ENCODE data around the gene SEC24C. TPM values are rescaled to one million over a fixed set of nuclear protein-coding genes. Genes with fewer than 3 reads are reported as not detected.

Gene SEC24C
- total and polyA plus RNA-seq, 7 donors, result 28.8 to 60.5 (median 52.3) TPM

DNA sequence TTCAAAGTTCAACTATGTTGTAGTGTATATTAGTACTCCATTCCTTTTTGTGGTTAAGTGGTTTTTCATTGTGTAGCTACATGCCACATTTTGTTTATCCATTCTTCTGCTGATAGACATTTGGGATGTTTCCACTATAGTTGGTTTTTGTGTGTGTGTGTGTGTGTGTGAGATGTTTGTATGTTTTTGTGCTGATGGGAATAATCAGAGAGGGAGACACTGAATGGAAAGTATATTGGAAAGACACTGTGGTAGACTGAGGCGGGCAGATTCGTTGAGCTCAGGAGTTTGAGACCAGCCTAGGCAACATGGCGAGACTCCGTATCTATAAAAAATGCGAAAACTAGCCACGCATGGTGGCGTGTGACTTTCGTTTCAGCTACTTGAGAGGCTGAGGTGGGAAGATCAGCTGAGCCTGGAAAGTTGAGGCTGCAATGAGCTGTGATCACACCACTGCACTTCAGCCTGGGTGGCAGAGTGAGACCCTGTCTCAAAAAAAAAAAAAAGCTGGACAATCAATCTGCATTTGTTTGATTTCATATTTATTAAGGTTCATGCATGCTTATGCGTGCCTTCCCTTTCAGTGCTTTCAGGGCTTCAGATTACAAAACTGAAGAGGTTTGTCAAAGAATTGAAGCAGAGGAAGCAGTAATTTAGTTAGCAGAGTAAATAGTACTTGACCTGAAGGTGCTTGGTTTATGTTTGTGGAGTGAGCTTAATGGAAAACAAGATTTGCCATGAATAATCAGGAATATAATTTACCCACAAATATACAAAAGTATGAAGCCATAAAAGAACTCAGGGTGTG is 14.7 kb downstream of the SEC24C start:
- WGBS, 3 donors, result 88 to 91% (median 90%) methylated on average over 9 of the region's 9 CpGs
- Histone ChIP-seq H3K4me3 (no peak overlapping the region), H3K27me3 (ENCODE audit: insufficient read depth in 3 of 3, low read length in 2 of 3) (no peaks in the 10 kb centered on the region), H3K27ac (no peak overlapping the region), H3K4me1 (no peaks in the 10 kb centered on the region), H3K36me3 (ENCODE audit: insufficient read depth in 1 of 2, low read depth in 1 of 2) (peaks cover 28 to 84% of the 10 kb centered on the region in 2 donors), H3K9me3 (no peaks in the 10 kb centered on the region)
- intact Hi-C loops (cut with DNase I), result no loop called here
- no peak for DNase-seq
- TF ChIP-seq, protein P1, sequence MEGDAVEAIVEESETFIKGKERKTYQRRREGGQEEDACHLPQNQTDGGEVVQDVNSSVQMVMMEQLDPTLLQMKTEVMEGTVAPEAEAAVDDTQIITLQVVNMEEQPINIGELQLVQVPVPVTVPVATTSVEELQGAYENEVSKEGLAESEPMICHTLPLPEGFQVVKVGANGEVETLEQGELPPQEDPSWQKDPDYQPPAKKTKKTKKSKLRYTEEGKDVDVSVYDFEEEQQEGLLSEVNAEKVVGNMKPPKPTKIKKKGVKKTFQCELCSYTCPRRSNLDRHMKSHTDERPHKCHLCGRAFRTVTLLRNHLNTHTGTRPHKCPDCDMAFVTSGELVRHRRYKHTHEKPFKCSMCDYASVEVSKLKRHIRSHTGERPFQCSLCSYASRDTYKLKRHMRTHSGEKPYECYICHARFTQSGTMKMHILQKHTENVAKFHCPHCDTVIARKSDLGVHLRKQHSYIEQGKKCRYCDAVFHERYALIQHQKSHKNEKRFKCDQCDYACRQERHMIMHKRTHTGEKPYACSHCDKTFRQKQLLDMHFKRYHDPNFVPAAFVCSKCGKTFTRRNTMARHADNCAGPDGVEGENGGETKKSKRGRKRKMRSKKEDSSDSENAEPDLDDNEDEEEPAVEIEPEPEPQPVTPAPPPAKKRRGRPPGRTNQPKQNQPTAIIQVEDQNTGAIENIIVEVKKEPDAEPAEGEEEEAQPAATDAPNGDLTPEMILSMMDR (IDR thresholded peaks at IDR 0.05), result no peak
- ATAC-seq, result no peak

- WGBS, 3 donors, result 54 to 61% (median 57%) methylated on average over 5 of the region's 5 CpGs
- intact Hi-C loops (cut with DNase I), result no loop called here
These were observed 15.4 kb downstream of the SEC24C start for GRCh38 chr10:73759512-73760115.

DNA sequence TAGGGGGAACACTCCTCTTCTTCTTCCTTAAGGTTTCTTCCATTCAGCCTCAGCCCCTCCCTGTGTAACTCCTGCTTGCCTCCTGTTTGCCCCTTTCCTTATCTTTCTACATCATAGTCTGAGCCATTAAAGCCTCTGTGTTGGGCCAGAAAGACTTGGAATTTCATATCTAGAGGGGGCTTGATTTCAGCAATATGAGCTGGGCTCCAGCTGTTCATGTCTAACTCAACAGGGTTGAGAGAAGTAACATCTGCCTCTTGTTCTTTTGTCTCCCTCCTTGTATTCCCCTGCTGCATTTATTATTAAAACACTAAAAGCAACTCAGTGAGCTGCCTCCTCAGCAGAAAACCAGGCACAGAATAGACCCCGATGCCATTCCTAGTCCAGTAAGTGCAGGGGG is 17.6 kb downstream of the SEC24C start:
- H3K27ac ChIP-seq, result no peak overlapping the region
- peaks cover 31 to 86% of the 10 kb centered on the region in 2 donors for H3K36me3 ChIP-seq (ENCODE audit: insufficient read depth in 1 of 2, low read depth in 1 of 2)
- TF ChIP-seq, protein P1 (IDR thresholded peaks at IDR 0.05), result no peak
- DNase-seq (no peak), ATAC-seq (no peak)
- H3K27me3 ChIP-seq (ENCODE audit: insufficient read depth in 3 of 3, low read length in 2 of 3), result no peaks in the 10 kb centered on the region
- intact Hi-C loops (cut with DNase I), result no loop called here
- no peaks in the 10 kb centered on the region for H3K4me1 ChIP-seq
- no peaks in the 10 kb centered on the region for H3K9me3 ChIP-seq
- no peak overlapping the region for H3K4me3 ChIP-seq
- WGBS, 3 donors, result 42 to 63% (median 56%) methylated on average over 1 of the region's 1 CpG

More at GRCh38 chr10:73759512-73760115, 15.4 kb downstream of the SEC24C start:
- no peak for DNase-seq
- Histone ChIP-seq H3K4me3 (no peak overlapping the region), H3K27me3 (ENCODE audit: insufficient read depth in 3 of 3, low read length in 2 of 3) (no peaks in the 10 kb centered on the region), H3K9me3 (no peaks in the 10 kb centered on the region), H3K27ac (no peak overlapping the region), H3K4me1 (no peaks in the 10 kb centered on the region), H3K36me3 (ENCODE audit: insufficient read depth in 1 of 2, low read depth in 1 of 2) (peaks cover 29 to 84% of the 10 kb centered on the region in 2 donors)
- TF ChIP-seq, protein P1 (IDR thresholded peaks at IDR 0.05), result no peak
- no peak for ATAC-seq

GRCh38 chr10:73762915-73763314 is 18.7 kb downstream of the SEC24C start:
- intact Hi-C loops (cut with DNase I), result no loop called here
- TF ChIP-seq, protein P1 (IDR thresholded peaks at IDR 0.05), result no peak
- no peaks in the 10 kb centered on the region for H3K27me3 ChIP-seq (ENCODE audit: insufficient read depth in 3 of 3, low read length in 2 of 3)
- DNase-seq (no peak), ATAC-seq (no peak)
- no peaks in the 10 kb centered on the region for H3K4me1 ChIP-seq
- peaks cover 31 to 97% of the 10 kb centered on the region in 2 donors for H3K36me3 ChIP-seq (ENCODE audit: insufficient read depth in 1 of 2, low read depth in 1 of 2)
- WGBS, 3 donors, result 66 to 81% (median 78%) methylated on average over 2 of the region's 2 CpGs
- no peak overlapping the region for H3K4me3 ChIP-seq
- no peaks in the 10 kb centered on the region for H3K9me3 ChIP-seq
- no peak overlapping the region for H3K27ac ChIP-seq

Data from psoas muscle (tissue), 8 donors.